Medulla oblongata (tissue), 1 donor: ENCODE results near the gene ZNF433.
"Not testable (repeated sequence)": the region's sequence is repeated elsewhere in the genome, so short reads cannot be mapped to it uniquely, and the experiment has no call there.

ENCODE experiments used
- DNase-seq: peaks from one replicate; pipeline ENCODE4 v3.0.0-alpha.2; 2015; ENCODE audit errors: extremely low spot score

ZNF433 gene

GRCh38 chr19:12035220-12036172 lies at the start of gene ZNF433:
Gene ZNF433 (minus strand): TSS chr19:12035679. CDS start chr19:12035539, 140 bp downstream.
- DNase-seq, result peak; percentile 96

DNA sequence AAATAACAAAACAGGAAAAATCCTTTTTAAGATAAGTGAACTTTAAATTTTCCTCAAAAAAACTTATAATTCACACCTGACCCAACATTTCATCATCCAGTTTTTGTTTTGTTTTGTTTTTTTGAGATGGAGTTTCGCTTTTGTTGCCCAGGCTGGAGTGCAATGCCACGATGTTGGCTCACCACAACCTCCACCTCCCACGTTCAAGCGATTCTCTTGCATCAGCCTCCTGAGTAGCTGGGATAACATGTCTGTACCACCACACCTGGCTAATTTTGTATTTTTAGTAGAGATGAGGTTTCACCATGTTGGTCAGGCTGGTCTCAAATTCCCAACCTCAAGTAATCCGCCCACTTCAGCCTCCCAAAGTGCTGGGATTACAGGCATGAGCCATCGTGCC lies 47.9 kb upstream of the ZNF433 start:
- not testable (repeated sequence) for DNase-seq

GRCh38 chr19:12077375-12077774 lies 41.9 kb upstream of the ZNF433 start:
- no peak for DNase-seq

- not testable (repeated sequence) for DNase-seq
These were observed 40.9 kb upstream of the ZNF433 start for GRCh38 chr19:12076331-12076730.

DNA sequence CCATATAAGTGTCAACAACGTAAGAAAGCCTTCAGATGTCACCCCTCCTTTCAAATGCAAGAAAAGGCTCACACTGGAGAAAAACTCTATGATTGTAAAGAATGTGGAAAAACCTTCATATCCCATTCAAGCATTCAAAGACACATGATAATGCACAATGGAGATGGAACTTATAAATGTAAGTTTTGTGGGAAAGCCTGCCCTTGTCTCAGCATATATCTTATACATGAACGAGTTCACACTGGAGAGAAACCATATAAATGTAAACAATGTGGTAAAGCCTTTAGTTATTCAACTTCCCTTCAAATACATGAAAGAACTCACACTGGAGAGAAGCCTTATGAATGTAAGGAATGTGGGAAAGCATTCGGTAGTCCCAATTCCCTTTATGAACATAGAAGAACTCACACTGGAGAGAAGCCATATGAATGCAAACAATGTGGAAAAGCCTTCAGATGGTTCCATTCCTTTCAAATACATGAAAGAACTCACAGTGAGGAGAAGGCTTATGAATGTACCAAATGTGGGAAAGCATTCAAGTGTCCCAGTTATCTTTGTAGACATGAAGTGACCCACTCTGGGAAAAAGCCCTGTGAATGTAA lies 40.2 kb upstream of the ZNF433 start:
- no peak for DNase-seq

DNA sequence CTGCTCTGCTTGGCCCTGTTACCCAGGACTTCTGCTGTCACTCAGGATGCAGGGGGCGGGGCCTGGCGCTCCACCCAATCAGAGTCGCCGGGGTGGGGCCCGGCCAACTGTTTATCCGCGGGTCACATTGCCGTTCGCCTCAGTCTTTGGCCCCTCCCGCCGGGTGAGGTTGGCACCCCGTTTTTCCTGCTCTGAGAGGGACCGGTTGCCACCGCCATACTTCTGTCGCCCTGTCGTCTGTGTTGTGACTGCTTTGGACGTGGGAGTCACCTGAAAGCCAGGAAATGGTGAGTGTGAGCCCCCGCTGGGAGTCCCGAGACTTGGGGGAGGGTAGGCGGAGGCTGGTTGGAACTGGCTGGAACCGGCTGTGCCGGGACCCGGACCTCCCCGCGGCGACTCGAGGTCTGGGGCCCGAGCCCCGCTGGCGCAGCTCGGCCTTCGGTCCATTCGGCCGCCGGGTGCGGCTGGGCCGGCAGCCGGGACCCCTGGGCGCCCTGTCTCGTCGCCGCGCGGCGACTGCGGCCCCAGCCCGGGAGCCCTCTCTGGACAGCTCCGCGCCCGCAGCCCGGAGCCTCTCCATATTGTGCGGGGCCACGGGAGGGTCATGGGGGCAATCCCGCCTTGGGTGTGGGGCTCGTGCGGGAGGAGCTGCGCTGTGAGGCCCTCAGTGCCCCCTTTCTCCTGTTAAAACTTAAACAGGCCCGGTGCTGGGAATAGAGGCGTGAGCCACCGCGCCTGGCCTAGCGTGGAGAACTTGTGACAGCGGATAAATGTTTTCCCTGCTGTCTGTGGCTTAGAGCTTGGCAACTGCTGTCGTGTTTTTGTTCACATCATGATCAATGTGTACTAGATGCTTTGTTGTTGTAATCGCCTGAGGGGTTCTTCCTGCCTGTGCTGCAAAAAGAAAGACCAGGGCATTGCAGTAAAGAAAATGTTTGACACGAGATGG lies 29.4 kb upstream of the ZNF433 start, which contains the start of gene ZNF844:
Gene ZNF844, plus strand, starts transcription at position 142 of the 949 bp plus-strand sequence. Its CDS starts 143 bp downstream, at position 285.
- DNase-seq, result peak; percentile 98

DNA sequence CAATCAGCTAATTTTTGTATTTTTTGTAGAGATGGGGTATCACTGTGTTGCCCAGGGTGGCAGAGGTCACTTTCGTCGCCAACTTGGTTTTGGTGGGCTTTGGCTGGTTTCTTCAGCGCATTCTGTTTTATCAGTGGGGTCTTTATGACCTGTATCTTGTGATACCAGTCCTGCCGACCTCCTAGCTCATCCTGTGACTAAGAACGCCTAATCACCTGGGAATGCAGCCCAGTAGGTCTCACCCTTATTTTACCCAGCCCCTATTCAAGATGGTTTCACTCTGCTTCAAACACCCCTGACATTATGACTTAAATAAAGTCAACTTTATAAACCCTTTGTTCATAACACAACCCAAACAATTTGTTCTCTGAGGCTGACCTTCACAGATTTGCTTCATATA lies 20.3 kb upstream of the ZNF433 start:
- DNase-seq, result no peak

GRCh38 chr19:12052497-12053169 lies 17.2 kb upstream of the ZNF433 start, which contains the start of gene ZNF878:
Gene ZNF878 (minus strand): TSS chr19:12052961. CDS start chr19:12052801, 160 bp downstream.
- DNase-seq, result peak; percentile 94

GRCh38 chr19:12052091-12052496 lies 16.6 kb upstream of the ZNF433 start:
- no peak for DNase-seq

DNA sequence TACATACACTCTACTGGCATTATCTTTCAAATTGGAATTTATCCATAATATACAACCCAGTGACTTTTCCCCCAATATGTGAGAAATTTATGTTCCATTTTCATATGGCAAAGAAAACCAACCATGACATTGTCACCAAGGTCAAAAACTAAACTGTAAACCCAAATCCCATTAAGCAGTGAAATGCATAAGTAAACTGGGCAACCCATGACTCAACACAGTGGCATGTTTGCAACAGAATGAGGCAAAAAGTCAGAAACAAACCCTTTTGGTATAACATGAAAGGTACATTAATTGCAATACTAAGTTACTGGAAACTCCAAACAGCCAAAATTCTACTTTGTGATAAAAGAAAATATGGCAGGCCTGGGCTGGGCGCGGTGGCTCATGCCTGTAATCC lies 12.4 kb upstream of the ZNF433 start:
- no peak for DNase-seq

GRCh38 chr19:12043752-12044422 lies 8.4 kb upstream of the ZNF433 start:
- no peak for DNase-seq

- DNase-seq, result no peak
These were observed 7.4 kb upstream of the ZNF433 start for GRCh38 chr19:12042893-12043292.

- peak; percentile 26 for DNase-seq
These were observed 859 bp downstream of the ZNF433 start for GRCh38 chr19:12034620-12035019.

DNA sequence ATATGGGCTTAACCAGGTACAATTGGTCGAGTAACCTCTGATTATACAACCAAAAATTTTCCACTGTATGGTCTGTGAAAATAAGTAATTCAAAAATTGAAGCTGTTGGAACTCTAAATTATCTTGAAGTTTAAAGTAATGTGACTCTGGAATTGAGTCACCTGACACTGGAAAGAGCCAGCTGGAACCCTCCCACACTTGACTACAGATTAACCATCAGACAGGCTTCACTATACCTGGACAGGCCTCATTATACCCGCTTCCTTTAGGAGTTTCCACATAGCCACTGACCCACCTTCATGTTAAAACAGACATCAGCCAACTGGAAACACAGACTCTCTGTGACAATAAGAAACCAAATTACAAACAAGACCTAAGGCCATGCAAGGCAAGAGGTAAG lies 1.3 kb downstream of the ZNF433 start:
- DNase-seq, result peak; percentile 11

- DNase-seq, result no peak
These were observed 19.7 kb downstream of the ZNF433 start for GRCh38 chr19:12015753-12016116.

- DNase-seq, result no peak
These were observed 20.3 kb downstream of the ZNF433 start for GRCh38 chr19:12015015-12015752.

DNA sequence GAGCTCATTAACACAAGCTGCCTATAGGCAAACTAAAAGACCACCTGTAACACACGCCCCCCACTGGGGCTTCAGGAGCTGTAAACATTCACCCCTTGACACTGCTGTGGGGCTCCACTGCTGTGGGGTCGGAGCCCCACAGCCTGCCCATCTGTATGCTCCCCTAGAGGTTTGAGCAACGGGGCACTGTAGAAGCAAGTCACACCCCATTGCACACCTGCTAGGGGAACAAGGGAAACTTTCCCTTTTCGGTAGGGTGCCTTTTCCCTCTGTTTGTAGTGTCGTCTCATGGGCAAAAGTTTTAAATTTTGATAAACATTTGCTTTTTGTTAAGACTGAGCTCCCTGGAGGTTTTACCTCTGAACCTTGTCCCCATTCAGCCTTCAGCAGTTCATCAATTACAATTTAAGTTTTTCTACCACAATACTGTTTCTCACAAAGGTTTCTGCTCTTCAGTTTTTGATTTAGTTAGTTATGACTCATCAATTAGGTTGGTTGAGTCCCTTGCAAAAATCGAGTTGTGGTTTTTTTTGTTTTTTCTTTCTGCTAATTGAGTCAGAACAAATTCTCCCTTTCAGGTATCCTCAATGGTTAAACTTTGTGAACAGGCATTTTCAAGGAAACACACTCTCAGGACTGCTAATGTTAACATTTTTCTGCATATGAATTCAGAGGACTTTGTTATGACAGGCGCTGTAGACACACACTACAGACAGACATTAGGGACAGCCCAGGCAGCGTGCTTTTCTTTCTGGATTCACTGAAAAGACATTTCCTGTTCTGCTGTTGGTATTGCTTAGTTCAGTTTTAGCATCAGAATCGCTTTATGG lies 35.1 kb downstream of the ZNF433 start:
- DNase-seq, result no peak

DNA sequence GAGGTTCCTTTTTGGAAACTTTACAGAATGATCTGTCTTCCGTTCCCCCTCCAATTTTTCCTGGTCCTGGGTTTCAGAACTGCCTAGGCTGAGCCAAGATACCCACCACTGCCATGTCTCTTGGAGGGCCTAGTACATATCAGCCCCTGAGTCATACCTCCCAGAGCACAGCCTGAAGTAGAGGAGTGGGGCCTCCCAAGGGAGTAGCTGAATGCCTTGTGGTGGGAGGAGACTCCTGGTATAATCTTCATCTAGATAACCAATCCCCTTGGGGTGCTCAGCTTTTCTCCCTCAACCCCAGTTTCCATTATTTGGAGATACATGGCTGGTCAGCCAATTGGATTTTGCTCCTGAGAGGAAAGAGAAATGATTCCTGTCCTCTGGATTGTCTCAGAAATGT lies 40.3 kb downstream of the ZNF433 start:
- no peak for DNase-seq

DNA sequence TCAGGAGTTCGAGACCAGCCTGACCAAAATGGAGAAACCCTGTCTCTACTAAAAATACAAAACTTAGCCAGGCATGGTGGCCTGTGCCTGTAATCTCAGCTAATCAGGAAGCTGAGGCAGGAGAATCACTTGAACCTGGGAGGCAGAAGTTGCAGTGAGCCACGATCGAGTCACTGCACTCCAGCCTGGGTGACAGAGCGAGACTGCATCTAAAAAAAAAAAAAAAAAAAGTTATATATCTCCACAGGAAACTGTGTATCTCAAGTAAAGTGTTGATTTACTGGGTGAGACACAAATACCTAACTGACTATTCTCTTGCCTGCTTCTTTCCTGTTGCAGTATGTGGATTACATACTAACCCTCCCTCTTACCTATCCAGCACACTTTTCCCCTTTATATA lies 43.6 kb downstream of the ZNF433 start:
- DNase-seq, result not testable (repeated sequence)
